GM19467 (cell line): ENCODE data around the gene ZMAT2.
"Not testable (repeated sequence)": the region's sequence is repeated elsewhere in the genome, so short reads cannot be mapped to it uniquely, and the experiment has no call there.

Source experiments
- ATAC-seq: cut with Tn5 transposase; IDR thresholded peaks from one replicate; pipeline ENCODE4 v1.9.1; 2021; ENCODE audit warnings: mild to moderate bottlenecking, moderate library complexity; ENCODE audit not compliant: unreplicated experiment

Gene ZMAT2

DNA sequence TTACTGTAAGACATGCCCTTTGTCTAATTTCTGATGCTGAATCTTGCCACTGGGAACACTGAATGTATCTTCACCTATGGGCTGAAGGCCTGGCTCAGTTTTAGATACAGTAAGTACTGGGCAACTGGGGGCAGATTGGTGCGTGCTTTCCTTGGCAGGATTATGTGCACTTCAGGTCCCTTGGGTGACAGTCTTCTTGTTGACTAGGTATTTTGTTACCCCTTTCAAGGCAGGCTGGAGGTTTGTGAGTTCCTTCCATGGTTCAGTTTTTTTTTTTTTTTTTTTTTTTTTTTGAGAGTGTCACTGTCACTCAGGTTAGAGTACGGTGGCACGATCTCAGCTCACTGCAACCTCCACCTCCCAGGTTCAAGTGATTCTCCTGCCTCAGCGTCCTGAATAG, 7.6 kb downstream of the ZMAT2 start:
- ATAC-seq, result no peak

DNA sequence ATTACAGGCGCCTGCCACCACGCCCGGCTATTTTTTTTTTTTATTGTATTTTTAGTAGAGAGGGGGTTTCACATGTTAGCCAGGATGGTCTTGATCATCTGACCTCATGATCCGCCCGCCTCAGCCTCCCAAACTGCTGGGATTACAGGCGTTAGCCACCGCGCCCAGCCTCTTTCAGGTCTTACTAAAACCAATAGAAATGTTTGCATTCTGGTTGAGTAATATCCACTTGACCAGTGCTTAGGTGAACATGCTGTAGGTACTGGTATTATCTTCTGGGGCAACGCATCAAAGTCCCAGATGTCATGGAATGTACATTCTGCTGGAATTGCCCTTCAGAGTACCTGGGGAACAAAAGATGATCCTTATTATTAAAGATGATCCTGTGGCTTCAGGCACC, 8.5 kb downstream of the ZMAT2 start:
- not testable (repeated sequence) for ATAC-seq

DNA sequence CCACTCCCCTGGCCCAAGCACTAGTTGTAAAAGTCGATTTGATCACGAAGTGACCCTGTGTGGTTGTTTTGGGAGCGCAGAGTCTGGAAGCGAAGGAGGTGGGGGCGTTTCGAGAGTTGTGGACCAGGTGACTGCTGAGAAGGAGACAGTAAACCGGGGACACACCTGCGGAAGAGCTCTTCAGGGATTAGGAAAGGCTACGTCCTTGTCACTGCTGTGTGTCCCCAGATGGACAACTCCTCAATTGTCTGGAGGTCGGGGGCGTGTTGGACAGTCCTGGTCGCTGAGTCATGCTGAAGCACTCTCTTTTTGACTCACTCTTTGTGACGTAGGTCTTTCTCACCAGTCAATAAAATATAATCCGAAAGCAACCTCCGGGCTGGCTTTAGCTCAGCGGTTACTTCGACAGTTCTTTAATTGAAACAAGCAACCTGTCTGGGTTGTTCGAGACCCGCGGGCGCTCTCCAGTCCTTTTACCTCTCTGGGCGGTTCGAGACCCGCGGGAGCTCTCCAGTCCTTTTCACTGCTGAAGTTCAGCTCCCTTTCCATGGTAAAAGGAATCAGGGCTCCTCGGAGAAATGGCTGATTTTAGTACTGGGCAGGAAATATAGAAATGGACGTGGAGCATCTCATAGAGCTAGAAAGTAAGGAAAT, 10.8 kb downstream of the ZMAT2 start:
- peak; percentile 87 for ATAC-seq

GRCh38 chr5:140711794-140712193, 11.5 kb downstream of the ZMAT2 start:
- no peak for ATAC-seq

DNA sequence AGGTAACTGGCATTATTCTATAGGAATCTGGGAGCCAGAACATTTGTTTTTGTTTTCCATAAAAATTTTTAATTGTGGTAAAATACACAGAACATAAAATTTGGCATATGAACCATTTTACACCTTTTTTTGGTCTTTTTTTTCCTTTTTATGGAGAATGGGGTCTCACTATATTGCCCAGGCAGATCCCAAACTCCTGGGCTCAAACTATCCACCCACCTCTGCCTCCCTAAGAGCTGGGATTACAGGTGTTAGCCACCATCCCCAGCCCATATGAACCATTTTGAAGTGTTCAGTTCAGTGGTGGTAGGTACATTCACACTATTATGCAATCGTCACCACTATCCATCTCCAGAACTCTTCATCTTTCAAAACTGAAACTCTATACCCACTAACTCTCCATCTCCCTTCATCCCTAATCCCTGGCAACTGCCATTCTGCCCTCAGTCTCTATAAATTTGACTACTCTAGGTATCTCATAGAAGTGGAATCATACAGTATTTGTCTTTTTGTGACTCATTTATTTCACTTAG, 13.4 kb downstream of the ZMAT2 start:
- no peak for ATAC-seq

GRCh38 chr5:140716238-140716637, 16.0 kb downstream of the ZMAT2 start:
- ATAC-seq, result not testable (repeated sequence)

DNA sequence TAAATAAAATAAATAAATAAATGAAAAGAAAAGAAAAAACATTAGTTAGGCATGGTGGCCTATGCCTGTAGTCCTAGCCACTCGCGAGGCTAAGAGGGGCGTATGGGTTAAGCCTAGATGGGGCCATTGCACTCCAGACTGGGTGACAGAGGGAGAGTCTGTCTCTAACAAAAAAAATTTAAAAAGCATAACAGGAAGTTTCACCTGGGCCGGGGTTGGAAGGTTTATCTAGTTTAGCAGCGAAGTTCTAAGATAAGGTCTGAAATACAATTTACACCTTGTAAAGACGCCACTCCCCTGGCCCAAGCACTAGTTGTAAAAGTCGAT, 18.0 kb downstream of the ZMAT2 start:
- ATAC-seq, result no peak

GRCh38 chr5:140720738-140721137, 20.5 kb downstream of the ZMAT2 start:
- not testable (repeated sequence) for ATAC-seq

GRCh38 chr5:140721395-140721794, 21.1 kb downstream of the ZMAT2 start:
- ATAC-seq, result not testable (repeated sequence)

- peak; percentile 78 for ATAC-seq
Observed at GRCh38 chr5:140725799-140726471, 25.7 kb downstream of the ZMAT2 start.

DNA sequence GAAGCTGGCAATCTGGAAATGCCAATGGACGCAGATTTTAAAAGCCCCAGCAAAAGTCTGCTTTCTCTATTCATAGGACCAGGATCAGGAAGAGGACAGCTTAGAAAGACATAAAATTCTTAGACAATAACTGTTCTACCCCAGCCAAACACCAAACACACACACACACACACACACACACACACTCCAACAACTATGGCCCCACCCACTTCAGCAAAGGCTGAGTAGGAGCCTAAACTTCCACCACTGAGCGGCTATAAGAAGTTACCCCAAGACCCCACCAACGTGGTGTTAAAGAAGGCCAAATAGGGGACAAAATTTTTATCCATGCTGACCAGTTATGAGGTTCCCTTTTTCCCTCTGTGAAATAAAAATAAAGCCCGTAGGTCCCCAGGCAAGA, 32.9 kb downstream of the ZMAT2 start:
- no peak for ATAC-seq

DNA sequence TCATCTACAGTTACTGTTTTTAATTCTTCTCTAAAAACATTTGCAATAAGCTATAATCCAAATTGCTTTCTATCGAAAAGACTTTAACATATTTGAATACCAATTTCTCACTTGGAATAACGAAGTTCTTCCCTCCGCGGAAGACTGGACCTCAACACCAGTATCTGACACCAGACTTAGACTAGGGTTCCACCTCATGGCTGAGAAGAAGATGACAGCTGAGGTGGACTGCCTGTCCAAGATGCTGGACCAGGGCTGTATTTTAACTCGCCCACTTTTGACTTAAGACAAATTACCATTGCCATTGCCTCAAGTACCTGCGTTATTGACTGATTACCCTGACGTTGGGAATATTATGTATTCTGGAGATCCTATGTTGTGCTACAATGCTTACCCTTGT, 34.1 kb downstream of the ZMAT2 start:
- ATAC-seq, result no peak

GRCh38 chr5:140737486-140737885, 37.2 kb downstream of the ZMAT2 start:
- no peak for ATAC-seq

DNA sequence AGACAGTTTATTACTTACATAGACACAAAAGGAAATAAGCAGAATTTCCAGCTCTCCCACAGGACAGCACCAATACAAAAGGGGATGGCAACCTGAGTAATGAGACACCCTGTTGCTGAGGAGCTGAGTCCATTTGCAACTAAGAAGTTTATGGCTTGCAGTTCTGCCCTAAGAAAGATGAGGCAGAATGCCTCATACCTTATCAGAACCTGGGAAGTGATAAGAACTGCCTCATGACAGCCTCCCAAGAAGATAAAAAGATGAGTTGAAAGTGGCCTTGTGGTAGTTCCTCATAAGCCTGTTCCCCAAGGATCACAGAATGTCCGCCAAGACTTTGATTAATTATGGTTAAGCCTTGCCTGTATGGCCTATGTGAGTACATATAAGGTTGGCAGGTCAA, 41.7 kb downstream of the ZMAT2 start:
- no peak for ATAC-seq

GRCh38 chr5:140753561-140753960, 53.3 kb downstream of the ZMAT2 start:
- ATAC-seq, result no peak
